SK-N-MC (cell line): ENCODE results near the gene ITM2B.

Experiments used
- EZH2 ChIP-seq: fragments of 200-600 bp; sonication (generic); IDR thresholded peaks from one replicate; pipeline ENCODE4 v1.6.1; 2017; ENCODE audit warnings: antibody characterized with exemption
- POLR2AphosphoS5 ChIP-seq: IDR thresholded peaks from 2 replicates; pipeline ENCODE4 v1.6.1; 2012; ENCODE audit warnings: mild to moderate bottlenecking, low read depth, low read length, borderline replicate concordance

DNA sequence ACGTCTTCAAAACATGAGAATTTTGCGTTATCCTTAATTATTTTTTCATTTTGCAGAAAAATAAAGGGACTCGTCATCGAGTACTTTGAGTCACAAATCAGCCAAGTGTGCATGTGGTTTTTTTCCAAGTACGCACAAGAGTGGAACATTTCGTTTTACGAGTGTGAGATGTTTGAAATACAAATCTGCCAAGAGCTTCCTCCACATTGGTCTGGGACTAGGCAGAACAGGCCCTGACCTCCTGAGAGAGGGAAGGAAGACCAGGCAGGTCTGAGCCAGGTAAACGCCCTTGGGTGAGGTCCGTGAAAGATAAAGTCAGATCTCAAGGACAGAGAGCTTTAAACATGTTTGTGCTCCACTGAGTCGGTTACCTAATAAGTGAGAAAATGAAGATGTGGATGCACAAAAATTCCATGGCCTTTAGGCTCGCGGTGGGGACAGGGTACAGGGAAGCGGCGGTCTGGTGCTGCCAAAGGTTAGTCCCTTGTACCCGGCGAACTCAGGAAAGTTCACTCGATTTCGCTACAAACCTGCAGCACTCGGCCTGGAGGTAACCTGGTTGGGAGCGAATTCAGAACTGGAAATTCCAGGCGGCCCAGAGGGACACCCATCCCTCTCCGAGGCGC, 473 bp upstream of the ITM2B start:
- TF ChIP-seq EZH2 = no peak
- no peak for TF ChIP-seq POLR2AphosphoS5
